ENCODE measurements around the gene HIBADH.
"Not testable (repeated sequence)": the region's sequence is repeated elsewhere in the genome, so short reads cannot be mapped to it uniquely, and the experiment has no call there.

The HIBADH gene

DNA sequence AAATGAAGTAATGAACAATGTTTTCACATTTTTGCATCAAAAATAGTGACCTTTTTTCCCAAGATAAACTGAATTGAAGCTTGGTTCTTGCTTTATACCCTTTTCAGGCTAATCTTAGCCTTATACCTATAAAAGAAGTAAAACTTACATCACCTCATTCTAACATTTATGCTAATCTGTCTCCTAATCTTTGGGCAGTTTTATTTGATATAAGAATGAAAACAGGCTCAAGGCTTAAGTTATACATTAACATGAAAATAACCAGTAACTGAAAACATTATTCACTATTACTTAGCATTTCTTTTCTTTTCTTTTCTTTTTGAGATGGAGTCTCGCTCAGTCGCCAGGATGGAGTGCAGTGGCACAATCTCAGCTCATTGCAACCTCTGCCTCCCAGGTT is 113.1 kb downstream of the HIBADH start:
- DNase-seq (ENCODE audit: low read depth, low spot score) = no peak

DNA sequence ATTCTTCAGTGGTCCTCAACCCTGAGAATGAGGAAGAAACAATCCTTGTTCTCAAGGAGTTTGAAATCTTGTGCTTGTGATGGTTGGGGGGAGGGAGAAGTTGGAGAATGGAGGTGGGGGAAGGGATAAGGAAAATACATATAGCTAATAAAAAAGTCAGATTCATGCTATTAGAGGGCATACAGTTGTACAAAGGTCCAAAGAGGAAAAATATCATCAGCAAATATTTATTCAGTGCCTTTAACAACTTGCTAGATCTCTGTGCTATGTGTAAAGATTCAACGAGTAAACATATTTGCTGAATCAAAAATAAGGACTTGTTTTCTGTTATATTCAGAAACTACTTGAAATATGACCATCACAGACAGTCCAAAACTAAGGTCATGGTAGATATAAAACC is 114.4 kb downstream of the HIBADH start:
- no peak for DNase-seq (ENCODE audit: low read depth, low spot score)

DNA sequence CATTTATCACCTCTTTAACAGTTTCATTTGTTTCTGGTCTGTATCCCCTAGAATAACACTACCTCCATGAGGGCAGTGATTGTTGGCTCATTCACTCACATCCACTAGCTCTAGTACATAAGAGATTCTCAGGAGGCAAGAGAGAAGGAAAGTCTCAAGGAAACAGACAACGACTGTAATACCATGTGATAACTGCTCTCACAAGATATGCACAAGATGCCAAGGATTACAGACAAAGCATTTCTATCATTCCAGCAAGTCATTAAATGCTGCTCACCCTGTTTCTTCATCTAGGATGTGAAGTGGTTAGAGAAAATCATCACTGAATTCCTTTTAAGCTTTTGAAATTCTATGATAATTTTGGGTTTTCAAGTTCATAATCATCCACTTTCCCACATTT is 115.3 kb downstream of the HIBADH start:
- peak; percentile 33 for DNase-seq (ENCODE audit: low read depth, low spot score)

DNA sequence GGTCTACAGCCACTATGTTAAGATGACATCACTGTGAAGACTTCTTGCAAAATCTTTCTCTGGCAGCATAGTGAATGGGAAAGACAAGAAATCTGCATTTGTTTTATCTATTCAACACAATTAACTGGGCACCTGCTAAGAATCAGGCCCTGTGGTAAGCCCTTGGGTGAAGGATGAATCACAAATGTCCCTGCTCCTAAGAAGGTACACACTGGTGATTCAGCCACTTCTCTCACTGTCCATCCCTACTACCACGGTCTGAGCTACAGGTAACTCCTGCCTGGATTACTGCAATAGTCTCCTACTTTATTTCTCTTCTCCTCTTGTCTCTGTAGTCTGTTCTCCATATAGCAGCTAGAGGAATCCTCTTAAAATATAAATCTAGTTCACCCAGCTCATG is 116.1 kb downstream of the HIBADH start:
- DNase-seq (ENCODE audit: low read depth, low spot score) = no peak

DNA sequence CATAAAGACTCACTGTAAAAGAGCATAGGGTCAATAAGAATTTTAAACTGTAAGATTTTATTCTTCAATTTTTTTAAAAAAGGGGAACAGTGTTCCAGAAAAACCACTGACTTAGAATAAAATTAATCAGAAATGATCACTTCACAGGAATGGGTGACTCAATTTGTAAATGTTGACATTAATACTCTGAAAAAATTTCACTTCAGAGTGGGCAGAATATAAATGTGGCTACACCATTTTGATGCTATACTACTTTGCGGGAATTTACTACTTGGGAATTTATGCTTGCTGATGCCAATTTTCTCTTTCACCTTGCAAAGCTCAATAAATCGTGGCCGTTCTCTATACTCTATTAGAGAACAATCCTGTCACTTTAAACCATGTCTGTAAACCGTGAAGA is 126.9 kb downstream of the HIBADH start:
- no peak for DNase-seq (ENCODE audit: low read depth, low spot score)

DNA sequence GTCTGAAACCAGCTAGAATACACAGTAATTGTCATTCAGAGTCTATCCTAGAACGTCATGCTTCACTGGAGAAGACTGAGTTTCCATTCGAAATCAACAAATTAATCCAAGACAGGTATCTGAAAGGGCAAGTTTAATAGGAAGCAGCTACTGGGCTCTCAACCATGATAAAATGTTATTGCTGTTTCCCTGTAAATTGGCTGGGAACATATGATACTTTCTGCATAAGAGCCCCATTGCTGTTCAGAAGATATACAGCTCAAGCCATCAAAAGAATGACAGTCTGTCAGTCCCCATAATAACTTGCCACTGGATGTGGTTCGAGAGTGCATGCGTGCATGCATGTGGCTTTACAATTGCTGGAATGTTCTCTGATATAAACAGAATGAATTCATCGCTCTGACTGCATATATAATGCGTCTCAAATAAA is 129.0 kb downstream of the HIBADH start:
- DNase-seq (ENCODE audit: low read depth, low spot score) = no peak

DNA sequence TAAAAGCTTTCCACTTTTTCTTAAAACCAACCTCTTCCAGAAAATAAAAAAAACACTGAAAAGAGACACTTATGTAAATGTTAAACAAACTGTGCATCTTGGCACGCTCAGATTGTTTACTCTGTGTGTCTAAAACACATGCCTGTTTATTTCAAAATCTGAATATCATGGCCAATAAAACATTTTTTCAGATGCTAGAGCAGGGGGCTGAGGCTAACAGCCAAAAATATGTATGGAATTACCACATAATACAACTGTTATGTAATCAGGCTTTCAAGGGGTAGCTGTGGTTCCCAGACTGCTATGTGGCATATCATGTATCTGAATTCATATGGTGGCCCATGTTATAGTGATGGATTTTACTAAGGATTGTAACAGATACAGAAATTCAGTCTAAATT is 130.4 kb downstream of the HIBADH start:
- DNase-seq (ENCODE audit: low read depth, low spot score) = no peak

DNA sequence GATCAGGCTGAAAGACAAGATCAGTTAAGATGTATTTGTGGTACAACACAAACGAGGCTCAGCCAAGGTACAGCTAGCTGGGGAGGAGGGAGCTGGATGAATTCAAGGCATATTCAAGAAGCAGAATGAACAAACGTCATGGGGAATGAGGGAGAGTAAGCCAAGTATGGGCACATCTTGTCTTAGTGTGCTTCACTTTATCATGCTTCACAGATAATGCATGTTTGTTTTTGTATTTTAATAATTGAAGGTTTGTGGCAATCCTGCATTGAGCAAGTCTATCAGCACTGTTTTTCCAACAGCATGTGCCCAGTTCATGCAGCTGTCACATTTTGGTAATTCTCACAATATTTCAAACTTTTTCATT is 135.4 kb downstream of the HIBADH start:
- DNase-seq (ENCODE audit: low read depth, low spot score) = no peak

DNA sequence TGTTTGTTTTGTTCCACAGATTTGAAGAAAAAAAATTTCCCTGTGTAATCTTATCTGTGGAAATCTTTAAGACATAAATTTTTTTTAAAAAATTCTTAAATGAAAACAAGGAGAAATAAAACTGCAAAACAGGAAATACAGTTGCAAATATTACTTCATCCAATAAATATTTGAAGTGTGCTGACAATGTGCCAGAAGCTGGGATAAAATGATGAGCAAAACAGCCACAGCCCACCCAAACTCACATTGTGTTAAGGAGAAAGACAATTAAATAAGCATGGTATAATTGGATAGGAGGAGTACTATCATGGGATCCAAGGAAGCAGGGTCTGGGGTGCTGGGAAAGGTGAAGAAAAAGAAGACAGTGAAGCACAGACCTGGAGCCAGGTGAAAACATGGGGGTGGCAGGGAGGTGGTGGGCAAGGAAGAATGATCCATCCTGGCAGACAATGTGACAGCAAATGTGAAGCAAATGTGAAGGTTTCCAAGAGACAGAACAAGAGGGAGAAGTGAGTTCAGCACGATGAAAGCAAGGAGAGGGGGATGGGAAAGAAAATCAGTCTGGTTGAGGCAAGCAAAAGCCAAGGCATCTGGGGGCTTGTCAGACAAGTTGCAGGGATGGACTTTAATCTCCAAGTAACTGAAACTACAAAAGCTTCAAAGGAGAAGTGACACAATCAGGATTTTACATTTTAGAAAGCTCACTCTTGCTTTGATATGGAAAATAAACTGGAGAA is 135.9 kb downstream of the HIBADH start:
- no peak for DNase-seq (ENCODE audit: low read depth, low spot score)

DNA sequence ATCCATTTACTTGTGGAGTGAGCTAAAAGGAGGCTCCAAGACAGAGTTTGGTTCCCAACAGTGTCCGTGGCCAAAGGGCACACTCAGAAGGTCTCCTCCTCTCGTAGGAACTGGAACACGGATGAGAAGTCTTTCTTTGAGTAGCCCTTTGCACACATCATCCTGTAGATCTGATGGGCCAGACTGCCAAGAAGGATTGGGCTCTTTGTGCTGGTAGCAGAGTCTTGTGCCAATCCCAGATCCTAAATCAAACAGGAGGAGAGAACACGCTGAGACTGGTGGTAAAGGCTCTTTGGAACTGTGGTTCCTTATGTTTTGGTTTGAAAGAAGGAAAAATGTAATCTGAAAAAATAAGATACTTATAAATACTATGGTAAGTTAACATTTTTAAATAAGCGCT is 136.6 kb downstream of the HIBADH start:
- no peak for DNase-seq (ENCODE audit: low read depth, low spot score)

DNA sequence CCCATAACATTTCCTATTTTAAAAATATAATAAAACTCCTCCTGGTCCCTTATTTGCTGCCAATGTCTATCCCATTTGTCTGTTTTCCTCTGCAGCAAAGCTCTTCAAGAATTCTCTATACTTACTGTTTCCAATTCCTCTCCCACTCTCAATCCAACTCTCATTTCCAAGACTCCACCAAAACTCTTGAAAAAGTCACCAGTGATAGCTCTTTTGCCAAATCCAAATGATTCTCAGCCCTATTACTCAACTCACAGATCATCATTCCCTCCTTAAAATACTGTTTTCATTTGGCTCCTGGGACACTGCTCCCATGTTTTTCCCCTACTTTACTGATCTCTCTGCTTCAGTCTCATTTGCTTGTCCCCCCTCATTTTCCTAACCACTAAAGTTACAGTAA is 139.4 kb downstream of the HIBADH start:
- DNase-seq (ENCODE audit: low read depth, low spot score) = no peak

DNA sequence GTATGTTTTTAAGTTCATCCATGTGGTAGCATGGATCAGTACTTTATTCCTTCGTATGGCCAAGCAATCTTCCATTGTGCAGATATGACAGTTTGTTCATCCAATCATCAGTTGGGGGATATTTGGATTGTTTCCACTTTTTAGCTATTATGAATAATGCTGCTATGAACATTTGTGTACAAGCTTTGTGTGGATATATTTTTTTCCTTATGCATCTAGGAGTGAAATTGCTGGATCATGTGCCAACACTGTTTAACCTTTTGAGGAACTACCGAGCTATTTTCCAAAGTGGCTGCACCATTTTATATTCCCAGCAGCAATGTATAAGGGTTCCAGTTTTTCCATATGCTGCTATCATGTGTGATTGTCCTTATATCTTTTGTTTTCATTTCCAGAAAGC is 140.1 kb downstream of the HIBADH start:
- no peak for DNase-seq (ENCODE audit: low read depth, low spot score)

DNA sequence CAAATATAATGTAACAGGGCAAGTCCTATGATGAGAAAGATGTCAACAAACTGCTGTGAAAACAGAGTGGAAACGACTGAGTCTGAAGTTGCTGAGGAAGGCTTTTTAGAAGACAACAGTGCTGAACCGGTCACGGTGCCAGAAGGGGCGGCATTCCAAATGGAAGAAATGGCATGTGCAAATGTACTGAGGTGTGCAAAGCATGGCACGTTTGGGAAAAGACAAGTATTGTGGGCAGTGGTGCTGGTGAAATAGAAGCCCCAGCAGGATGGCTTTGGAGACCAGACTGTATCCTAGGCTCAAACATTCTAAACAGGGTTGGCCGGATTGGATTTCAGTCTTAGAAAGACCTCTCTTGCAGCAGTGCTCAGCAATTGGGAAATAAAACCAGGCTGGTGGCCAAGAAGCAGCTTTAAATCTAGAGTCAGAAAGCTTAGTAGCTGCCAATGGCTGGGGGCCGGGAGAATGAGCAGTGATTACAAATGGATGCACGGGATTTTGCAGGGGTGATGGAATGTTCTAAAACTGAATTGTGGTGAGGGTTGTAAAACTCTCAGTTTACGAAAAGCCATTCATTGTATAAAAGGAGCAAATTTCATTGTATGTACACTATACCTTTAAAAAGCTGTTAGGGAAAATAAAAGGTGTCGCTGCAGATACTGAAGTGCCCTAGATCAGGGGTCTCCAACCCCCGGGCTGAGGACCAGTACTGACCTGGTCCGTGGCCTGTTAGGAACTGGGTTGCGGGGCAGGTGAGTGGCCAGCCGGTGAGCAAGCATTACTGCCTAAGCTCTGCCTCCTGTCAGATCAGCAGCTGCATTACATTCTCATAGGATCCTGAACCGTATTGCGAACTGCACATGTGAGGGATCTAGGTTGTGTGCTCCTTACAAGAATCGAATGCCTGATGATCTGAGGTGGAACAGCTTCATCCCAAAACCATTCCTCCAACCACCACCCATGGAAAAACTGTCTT is 141.6 kb downstream of the HIBADH start:
- peak; percentile 36 for DNase-seq (ENCODE audit: low read depth, low spot score)

DNA sequence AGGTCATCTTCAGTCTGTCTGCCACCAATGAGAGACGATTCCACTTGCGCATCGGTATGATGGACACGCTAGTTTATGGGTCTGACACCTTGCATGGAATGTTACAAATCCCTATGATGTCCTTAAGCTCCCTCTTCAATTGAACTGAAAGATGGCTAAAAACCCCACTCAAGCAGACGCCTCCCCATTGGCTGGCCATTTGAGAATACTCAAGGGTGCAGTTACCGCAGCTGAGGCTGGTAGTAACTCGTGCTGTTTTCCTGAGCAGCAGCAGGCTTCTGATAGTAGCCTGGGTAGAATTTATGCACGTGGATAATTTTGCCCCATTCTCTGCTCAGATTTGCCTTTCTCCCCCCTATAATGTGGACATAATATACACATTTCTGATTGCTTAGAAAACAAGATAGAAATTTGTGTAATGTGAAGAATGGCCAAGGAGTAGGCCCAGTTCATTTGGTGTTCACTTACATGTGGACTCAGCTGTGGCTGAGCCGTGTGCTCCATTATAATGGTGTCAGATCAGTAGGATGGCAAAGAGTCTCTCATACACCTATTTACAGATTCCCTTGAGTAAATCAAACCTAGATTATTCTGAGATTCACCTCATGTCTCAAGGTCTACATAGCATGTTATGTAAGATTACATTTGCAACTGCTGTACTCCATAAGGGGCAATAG is 142.8 kb downstream of the HIBADH start:
- no peak for DNase-seq (ENCODE audit: low read depth, low spot score)

DNA sequence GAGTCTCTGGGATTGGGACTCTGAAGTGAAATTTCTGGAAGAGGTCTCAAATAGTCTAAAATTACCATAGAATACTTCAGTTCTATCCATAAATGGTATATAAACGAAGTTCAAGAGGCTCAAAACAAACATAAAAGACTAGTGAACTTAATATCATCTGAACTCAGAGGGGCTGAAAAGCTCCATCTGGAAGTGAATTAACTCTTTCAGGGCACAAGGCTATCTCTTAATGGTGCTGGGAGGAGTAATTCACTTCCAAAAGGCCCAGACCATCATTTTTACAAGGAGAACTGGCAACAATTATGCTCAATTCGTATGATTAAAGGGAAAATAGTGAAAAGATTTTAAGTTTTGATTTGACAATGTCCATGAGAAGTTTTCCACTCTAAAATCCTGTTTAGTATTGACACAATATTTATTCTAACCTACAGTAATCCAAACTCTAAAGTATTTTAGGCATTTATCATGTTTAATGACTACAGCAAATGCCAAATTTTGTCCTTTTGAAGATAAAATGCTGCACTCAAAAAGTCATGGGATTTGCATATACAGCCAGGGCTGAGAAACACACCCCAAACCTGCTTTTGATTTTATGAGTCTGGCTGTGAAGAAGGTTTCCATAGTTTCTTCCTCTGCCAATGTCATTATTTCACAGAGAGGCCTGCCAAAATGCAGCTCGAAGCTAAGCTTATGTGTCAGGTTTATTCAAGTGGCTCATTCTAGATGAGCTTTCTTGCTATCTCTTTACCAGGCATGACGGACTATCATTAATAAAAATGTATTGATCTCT is 143.9 kb downstream of the HIBADH start:
- DNase-seq (ENCODE audit: low read depth, low spot score) = no peak

DNA sequence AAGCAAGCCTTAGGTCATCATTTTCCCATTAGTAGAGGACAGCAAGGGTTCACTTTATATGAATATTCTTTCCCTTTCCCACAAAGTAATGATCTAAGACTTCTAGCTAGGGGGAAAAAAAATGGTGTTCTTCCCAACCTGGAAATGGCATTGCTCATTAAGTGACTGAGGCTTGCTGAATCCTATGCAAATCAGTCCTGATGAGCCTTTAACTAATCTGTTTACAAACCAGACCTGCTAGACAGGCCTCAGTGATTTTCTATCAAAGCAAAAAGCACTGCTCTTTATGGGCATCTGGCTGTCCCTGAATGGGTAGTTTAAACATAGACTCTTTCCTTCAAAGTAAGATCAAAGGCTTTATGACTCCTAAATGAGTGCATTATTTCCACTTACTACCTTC is 146.3 kb downstream of the HIBADH start:
- DNase-seq (ENCODE audit: low read depth, low spot score) = no peak

DNA sequence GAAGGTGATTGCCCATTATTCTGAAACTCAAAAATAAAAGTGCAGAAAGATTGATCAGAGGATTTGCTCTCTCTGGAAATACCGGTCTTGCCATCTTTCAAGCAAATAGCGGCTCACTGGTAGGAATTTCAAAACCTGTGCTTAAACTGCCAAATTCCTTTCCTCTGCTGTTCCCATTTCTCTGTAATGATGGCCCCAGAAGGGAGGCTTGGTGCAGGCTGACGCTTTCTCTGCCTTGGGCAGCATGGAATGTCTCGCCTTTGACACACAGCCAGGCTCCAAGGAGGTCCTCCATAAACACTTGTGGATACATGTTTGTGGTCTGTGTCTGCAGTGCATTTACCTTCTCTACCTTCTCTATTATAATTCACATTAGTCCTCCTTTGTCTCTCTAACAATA is 146.8 kb downstream of the HIBADH start:
- DNase-seq (ENCODE audit: low read depth, low spot score) = peak; percentile 35

DNA sequence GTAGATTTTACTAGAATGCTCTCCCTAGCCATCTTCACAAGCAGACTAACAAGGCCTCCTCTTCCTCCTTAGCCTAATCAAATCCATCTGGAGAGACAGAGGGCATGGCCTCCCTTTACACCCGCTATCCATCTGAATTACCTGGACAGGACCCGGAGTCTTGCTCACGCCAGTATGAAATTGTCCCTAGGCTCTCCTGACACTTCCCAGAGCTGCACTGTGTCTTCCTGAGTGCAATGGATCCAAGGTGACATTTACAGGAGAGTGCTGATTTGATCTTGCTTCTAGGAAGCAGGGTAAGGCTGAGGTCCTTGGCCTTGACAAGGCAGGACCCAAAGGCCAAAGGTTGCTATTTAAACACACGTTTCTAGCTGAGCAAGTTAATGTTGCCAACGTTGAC is 147.8 kb downstream of the HIBADH start:
- no peak for DNase-seq (ENCODE audit: low read depth, low spot score)

DNA sequence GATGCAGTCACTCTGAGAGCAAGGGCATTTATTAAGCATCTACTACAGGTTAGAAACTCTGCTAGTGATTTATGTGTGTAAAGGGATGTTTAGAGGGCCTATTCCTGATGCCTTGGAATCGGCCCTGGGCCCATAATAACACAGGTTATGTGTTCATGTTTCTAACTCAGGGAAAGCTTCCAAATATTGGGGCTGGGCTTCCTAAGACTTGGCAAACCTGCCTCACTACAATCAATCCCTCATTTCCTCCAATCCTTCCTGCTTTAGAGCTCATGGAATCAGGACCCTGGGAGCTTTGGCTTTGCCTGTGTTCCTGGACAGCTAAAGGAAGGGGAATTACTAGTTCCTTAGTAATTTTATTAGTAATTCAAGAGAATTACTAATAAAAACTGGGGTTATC is 148.8 kb downstream of the HIBADH start:
- DNase-seq (ENCODE audit: low read depth, low spot score) = no peak

DNA sequence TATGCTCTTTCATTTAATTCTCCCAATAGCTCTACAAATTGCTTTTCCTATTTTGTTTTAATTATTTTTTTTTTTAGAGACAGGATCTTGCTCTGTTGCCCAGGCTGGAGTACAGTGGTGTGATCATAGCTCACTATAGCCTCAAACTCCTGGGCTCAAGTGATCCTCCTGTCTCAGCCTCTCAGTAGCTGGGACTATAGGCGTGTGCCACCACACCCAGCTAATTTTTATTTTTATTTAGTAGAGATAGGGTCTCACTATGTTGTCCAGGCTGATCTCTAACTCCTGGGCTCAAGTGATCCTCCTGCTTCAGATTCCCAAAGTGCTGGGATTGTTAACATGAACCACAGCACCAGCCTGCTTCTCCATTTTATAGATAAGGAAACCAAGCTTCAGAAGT is 151.3 kb downstream of the HIBADH start:
- not testable (repeated sequence) for DNase-seq (ENCODE audit: low read depth, low spot score)

DNA sequence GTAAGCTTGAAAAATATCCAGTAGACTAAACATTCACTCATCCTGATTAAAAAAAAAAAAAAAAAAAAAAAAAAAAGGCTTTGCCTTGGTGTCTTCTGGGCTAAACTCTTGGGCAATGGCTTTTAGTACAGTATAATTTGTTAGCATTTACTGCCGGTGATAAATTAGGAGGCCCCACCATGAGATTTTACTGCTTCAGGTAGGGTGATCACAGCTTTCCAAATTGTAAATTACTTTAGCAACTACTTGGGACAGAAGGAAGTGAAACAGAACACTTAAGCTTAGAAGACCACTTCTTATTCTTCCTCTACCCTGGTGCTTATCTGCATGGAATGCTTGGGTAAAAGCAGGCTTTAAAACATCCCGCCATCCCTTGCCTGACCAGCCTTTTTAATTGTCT is 152.1 kb downstream of the HIBADH start:
- DNase-seq (ENCODE audit: low read depth, low spot score) = no peak

DNA sequence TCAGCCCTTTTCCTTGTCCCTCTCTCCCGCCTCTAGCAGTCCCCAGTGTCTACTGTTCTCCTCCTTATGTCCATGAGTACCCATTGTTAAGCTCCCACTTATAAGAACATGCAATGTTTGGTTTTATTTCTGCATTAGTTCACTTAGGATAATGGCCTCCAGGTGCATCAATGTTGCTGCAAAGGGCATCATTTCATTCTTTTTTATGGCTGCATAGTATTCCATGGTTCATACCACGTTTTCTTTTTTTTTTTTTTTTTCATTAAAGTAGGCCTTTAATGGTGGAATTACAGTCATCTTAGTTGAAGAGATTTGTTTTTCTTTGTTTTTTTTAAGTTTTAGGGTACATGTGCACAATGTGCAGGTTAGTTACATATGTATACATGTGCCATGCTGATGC is 160.8 kb downstream of the HIBADH start:
- DNase-seq (ENCODE audit: low read depth, low spot score) = not testable (repeated sequence)

Data from astrocyte of the hippocampus (primary cell).